SHP77 treated with DMSO at 0.1 percent for 48 hours (cell line): Measurements from ENCODE around the gene HOXB5.

Experiments
- DNase-seq: peaks from one replicate; lab custom pipeline; 2025; lab: John Stamatoyannopoulos, UW

Gene HOXB5

GRCh38 chr17:48601539-48602425, 8.2 kb upstream of the HOXB5 start:
- no peak for DNase-seq

DNA sequence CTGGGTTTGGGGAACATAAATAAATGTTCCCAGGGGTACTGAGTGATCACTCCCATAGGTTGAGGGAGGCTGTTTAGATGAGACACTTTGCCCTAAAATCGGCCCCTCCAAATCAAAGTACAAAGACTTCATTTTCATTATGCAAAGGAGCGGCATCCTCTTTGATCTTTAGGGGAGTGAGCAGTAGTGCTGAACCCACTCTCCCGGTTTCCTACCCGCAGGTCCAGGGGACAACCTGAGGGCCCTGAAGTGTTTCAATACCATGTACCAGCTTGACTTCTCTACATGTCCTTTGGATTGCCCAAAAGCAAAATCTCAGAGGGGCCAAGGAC, 7.6 kb upstream of the HOXB5 start:
- DNase-seq, result no peak

- DNase-seq, result no peak
Observed at GRCh38 chr17:48600244-48601098, 6.9 kb upstream of the HOXB5 start.

GRCh38 chr17:48599354-48599753, 5.8 kb upstream of the HOXB5 start:
- no peak for DNase-seq

DNA sequence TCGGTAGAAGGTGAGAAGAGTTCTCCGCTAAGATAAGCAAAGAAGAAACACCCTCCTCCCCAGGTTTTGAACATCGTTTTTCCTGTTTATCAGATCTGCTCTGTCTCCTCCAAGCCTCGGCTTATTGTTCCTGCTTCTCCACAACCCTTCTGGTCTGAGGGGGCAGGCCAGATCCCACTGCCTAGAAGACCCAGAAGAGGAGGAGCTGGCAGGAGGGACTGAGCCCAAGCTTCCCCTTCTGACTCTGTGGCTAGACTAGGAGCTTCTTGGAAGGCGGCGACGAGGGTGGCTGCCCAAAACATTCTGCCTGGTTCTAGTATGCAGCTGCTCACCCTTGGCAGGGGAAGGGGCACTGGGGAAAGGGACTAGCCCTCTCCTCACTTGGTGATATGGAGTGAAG, 5.2 kb upstream of the HOXB5 start:
- DNase-seq, result no peak

- DNase-seq, result no peak
Observed at GRCh38 chr17:48597778-48598631, 4.4 kb upstream of the HOXB5 start.

DNA sequence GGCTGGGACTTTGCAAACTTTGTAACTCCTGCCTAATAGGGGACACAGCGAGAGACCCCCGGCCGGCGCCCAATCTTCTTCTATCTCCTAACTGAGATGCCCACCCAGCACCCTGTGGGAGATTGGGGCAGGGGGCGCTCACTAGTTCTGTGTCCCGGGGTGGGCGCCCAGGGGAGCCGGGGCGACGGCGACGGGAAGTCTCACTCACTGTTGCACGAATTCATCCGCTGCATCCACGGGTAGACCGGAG, 3.9 kb upstream of the HOXB5 start:
- DNase-seq, result no peak

DNA sequence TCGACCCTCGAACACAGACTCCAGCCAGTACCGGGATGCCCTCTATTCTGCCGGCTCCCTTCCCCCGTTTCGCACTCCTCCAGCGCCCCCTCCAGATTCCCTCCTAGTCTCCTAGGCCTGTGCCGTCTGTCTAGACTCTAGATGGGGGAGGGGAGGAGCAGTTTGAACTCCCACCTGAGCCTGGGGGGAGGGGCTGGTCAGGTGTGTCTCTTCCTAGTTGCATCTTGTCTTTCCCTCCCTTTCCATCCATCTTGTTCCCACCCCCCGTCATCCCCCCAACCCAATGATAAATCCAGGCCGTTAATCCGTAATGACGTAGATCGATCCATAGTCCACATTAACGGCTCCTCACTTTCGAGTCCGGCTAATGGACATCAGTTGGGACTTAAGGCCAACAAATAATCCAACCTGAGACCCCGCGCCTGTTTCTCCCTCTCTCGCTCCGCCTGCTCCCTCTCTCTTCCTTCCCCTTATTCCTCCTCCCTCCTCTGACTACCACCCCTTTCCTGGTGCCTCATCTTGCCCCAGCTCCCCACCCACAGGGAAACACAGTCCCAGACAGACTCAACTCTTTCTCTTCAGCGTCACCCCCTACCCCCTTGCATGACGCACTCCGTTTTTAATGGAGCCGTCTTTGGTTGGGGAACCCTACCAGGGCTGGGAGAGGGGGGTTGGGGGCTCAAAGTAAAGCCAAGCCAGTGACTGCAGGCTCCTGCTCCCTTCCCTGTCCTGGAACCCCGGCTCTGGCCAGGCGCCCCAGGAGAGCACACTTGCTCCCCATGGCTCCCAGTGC, 3.4 kb upstream of the HOXB5 start:
- DNase-seq, result no peak

GRCh38 chr17:48596000-48596734, 2.6 kb upstream of the HOXB5 start:
- DNase-seq, result no peak

DNA sequence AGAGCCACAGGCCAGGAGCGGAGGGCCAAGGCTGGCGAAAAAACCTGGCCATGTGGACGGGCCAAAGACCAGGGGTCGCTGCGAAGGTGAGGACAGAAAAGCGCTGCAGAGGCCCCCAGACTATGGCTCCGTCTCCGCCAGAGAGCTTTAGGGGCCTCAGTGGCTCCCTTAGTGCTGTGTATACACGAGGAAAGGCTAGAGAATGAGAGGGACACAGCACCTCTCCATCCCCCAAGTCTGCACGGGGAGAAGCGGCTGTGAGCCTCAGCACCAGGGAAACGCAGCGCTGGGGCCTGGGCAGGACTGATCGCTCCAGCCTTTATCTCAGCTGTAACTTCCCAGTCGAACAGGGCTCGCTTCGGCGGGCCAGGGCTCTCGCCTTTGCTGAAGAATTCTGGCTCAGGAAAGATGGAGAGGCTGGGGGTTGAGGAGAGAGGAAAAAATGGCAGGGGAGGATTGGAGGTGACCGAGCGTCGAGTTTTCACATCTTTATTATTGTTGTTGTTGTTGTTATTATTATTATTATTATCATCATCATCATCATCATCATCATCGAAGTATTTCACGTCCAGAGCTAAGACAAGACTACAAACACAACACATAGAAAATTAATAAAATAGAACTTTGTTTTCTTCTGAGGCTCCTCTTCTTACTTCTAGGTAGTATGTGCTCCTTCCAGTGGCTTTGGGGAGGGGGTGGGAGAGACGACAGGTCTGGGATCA, 1.9 kb upstream of the HOXB5 start:
- DNase-seq, result no peak

DNA sequence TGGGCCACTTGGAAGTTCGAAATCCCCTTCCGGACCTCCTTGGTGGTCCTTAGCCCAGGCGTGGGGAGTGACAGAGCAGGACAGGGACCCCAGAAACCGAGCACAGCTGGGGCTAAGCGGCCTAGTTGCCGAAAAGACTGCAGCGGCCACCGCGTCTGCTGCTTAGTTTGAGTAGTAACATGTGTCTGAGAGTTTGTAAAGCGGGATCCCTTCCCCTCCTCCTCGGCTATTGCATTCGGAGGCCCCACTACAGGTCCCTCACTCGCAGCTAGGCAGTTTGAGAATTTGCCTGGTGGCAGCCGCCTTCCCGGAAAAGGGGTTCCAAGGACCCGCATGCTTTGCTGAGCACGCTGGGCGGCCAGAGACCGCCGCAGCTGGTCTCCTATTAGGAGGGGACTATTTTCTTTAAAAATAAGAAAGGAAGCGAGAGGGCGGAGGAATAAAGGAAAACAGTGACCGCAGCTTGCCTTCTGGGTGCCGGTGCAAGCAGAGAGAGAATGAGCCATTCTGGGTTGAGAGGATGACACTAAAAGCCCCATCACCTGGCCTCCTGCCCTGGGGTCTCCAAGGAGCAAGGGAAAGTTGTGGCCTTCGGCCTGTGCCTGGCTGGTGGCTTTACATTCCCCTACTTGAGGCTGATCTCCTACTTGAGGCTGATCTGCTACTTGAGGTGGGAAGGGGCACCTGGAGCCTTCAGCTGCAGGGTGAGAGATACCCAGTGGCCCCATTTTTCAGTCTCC, 1.1 kb upstream of the HOXB5 start:
- no peak for DNase-seq

GRCh38 chr17:48593840-48594537, 410 bp upstream of the HOXB5 start:
- DNase-seq, result peak; percentile 94

DNA sequence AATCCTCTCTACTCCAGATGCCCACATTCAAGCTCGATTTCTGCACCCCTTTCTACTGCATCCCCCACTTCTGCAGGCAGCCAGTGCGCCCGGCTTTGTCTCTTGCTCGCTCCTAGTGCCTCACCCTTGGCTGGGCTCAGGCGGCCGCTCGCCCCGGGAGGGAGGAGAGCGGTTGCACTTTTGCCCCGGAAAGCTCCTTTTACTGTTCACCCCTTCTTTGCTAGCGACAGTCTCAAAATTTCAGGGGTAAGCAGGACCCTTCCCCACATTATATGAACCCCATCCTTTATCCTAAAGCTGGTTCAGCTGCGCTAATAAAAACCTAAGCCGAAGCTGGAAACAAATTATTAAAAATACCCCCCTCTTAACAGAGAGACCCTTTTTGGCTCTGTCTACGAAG, 1.0 kb downstream of the HOXB5 start:
- no peak for DNase-seq

GRCh38 chr17:48592057-48592514, 1.5 kb downstream of the HOXB5 start:
- no peak for DNase-seq

GRCh38 chr17:48591255-48592056, 2.1 kb downstream of the HOXB5 start:
- no peak for DNase-seq

DNA sequence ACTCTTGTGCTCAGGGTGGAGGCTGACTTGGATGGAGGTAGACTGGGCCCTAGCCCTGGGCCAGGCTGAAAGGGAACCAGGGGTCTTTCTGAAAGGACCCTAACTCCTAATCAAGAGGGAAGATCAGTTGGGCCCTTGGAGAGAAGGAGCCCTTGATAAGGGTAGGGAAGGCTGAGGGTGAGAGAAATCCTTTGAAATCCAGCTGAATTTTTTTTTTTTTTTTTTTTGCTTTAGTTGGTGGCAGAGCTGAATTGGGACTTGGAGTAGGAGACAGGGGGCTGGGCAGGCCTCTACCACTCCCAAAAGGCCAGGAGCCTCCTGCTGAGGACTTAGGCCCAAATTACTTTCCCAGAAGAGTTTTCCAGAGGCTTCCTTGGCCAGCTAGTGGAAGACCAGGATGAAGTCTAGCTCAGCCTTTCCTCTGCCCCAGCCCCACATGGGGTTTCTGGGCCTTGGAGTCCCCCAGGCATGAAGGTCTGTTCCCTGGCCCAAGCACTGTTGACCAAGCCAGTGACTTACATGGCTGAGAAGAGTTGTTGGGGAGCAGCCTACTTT, 2.9 kb downstream of the HOXB5 start:
- DNase-seq, result no peak

DNA sequence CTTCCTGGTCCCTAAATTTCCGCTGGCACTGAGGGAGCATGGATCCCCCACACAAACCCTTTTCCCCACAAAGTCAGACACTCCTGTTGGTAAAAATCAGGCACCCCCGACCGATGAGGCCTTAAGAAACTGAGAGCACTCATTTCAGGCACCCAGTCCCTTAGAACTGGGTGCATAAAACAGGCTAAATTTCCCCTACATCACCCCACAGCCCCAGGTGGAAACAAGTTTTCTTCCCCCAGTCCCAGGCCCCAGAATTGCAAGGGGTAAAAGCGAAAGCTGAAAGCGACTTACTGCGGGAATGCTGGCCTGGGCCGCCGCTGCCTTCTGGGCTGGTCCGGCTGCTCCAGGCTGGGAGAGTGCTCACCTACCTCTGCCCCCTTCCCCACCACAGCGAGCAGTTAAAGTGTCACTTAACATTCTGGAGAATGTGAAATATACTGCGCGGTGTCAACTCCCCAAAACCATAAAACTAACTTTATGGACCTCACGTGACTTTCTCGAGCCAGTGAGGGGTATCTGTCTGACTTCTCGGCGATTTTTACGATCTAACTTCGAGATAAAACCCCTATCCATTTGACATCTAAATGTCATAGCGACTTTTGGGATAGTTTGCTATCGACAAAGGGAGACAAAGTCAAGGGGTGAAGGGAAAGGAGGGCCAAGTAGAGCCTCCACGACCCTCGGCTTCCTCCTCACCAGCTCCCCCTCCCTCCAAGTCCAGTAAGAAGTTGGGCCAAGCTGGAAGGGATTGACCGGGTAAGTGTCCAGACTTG, 3.6 kb downstream of the HOXB5 start, which contains the start of gene HOXB3:
Gene HOXB3, minus strand, starts transcription at position 411 of the 776 bp plus-strand sequence. CDS start 37,767 bp downstream, outside the sequence.
- DNase-seq, result no peak
